ENCODE data around the gene MYH6. TPM values are rescaled to one million over a fixed set of nuclear protein-coding genes. Genes with fewer than 3 reads are reported as not detected.

MYH6 gene
- total RNA-seq, 1 donor from 2014 or later: 1.6 TPM

DNA sequence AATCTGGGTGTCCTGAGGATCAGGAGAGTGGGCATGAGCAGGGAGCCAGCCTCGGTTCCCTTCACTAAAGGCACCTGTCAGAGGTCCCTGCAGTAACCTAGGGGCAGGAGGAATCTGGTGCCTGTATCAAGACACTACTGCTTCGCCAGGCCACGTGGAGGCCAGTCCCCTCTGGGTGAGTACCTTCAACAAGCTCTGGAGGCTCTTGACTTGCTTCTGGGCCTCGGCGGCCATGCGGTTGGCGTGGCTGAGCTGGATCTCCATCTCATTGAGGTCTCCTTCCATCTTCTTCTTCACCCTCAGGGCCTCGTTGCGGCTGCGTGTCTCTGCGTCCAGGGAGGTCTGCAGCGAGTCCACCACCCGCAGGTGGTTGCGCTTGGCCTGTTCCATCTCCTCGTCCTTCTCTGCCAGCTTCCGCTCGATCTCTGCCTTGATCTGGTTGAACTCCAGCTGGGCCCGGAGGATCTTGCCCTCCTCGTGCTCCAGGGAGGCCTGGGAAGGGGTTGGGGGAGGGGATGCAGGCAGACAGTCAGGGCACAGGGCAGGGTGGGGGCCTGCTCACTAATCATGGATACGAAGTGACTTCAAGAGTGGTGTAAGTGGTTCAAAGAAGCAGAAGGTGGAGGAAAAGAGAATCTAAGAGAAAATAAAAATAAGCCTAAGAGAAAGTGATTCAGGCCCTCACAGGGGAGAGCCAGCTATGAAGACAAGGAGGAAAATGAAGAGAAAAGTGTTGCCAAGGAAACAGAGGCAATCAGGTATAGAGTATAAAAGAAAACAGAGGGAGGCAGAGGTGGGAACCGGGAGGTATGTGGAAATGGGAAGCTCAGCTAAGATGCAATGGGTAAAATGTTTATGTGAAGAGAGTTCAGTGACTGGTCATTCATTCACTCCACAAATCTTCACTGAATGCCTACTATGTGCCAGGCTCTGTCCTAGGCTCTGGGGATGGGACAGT lies 8.0 kb upstream of the MYH6 start:
- H3K9me3 Mint-ChIP-seq (ENCODE audit: unreplicated experiment): no peaks in the 10 kb centered on the region
- no peak overlapping the region for H3K27ac Mint-ChIP-seq (ENCODE audit: unreplicated experiment)
- no peak overlapping the region for H3K4me3 Mint-ChIP-seq (ENCODE audit: unreplicated experiment)
- peaks cover 13% of the 10 kb centered on the region for H3K4me1 Mint-ChIP-seq (ENCODE audit: unreplicated experiment)
- no peaks in the 10 kb centered on the region for H3K36me3 Mint-ChIP-seq (ENCODE audit: low read depth, unreplicated experiment)
- no peak for DNase-seq (ENCODE audit: low spot score)
- no peak for TF ChIP-seq CTCF (IDR thresholded peaks at IDR 0.05; ENCODE audit: unreplicated experiment)
- H3K27me3 Mint-ChIP-seq (ENCODE audit: unreplicated experiment): peaks cover 22% of the 10 kb centered on the region

DNA sequence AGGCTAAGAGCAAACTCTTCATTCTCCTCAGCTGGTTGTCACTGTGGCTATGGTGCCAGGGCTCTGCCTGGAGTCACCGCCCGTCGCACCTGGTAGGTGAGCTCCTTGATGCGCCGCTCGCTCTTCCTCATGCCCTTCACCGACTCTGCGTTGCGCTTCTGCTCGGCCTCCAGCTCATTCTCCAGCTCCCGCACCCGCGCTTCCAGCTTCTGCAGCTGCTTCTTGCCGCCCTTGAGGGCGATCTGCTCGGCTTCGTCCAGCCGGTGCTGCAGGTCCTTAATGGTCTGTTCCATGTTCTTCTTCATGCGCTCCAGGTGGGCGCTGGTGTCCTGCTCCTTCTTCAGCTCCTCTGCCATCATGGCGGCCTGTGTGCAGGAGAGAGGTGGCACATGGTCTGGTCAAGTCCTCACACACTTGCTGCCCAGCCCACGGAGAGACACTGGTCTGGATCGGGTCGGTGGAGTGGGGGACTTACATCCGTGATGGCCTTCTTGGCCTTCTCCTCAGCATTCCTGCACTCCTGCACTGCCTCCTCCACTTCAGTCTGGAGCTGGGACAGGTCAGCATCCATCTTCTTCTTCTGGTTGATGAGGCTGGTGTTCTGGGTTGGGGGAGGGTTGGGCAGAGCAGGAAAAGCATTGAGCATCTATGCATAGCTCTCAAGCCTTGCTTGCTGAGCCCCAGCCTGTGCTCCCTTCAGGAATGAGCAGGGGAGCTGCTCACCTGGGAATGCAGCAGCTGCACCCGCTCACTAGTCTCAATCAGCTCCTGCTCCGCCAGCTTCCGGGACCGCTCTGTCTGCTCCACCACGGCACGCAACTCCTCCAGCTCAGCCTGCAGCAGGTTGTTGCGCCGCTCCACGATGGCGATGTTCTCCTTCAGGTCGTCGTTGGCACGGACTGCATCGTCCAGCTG lies 7.1 kb upstream of the MYH6 start:
- Mint-ChIP-seq H3K4me1 (ENCODE audit: unreplicated experiment) (peaks cover 22% of the 10 kb centered on the region), H3K27me3 (ENCODE audit: unreplicated experiment) (peaks cover 21% of the 10 kb centered on the region), H3K36me3 (ENCODE audit: low read depth, unreplicated experiment) (peaks cover 4% of the 10 kb centered on the region), H3K9me3 (ENCODE audit: unreplicated experiment) (no peaks in the 10 kb centered on the region), H3K4me3 (ENCODE audit: unreplicated experiment) (no peak overlapping the region), H3K27ac (ENCODE audit: unreplicated experiment) (no peak overlapping the region)
- DNase-seq (ENCODE audit: low spot score): no peak
- no peak for TF ChIP-seq CTCF (IDR thresholded peaks at IDR 0.05; ENCODE audit: unreplicated experiment)

GRCh38 chr14:23414254-23414653 lies 6.2 kb upstream of the MYH6 start:
- Mint-ChIP-seq H3K4me1 (ENCODE audit: unreplicated experiment) (peaks cover 22% of the 10 kb centered on the region), H3K27ac (ENCODE audit: unreplicated experiment) (no peak overlapping the region), H3K4me3 (ENCODE audit: unreplicated experiment) (no peak overlapping the region), H3K36me3 (ENCODE audit: low read depth, unreplicated experiment) (peaks cover 4% of the 10 kb centered on the region), H3K27me3 (ENCODE audit: unreplicated experiment) (peaks cover 22% of the 10 kb centered on the region), H3K9me3 (ENCODE audit: unreplicated experiment) (no peaks in the 10 kb centered on the region)
- no peak for DNase-seq (ENCODE audit: low spot score)
- no peak for TF ChIP-seq CTCF (IDR thresholded peaks at IDR 0.05; ENCODE audit: unreplicated experiment)

GRCh38 chr14:23413681-23414080 lies 5.6 kb upstream of the MYH6 start:
- TF ChIP-seq CTCF (IDR thresholded peaks at IDR 0.05; ENCODE audit: unreplicated experiment): no peak
- Mint-ChIP-seq H3K9me3 (ENCODE audit: unreplicated experiment) (no peaks in the 10 kb centered on the region), H3K4me3 (ENCODE audit: unreplicated experiment) (no peak overlapping the region), H3K4me1 (ENCODE audit: unreplicated experiment) (peaks cover 27% of the 10 kb centered on the region), H3K36me3 (ENCODE audit: low read depth, unreplicated experiment) (peaks cover 4% of the 10 kb centered on the region), H3K27ac (ENCODE audit: unreplicated experiment) (no peak overlapping the region), H3K27me3 (ENCODE audit: unreplicated experiment) (peaks cover 26% of the 10 kb centered on the region)
- DNase-seq (ENCODE audit: low spot score): no peak
